T-helper 2 cell treated with Interferon-gamma antibody and Interleukin-4, amounts not matched to agents 100 ng/mL and 5 ng/mL, for 36 hours (primary cell): ENCODE results near the gene TMEM154. TPM values are rescaled to one million over a fixed set of nuclear protein-coding genes. Genes with fewer than 3 reads are reported as not detected.
"Not testable (repeated sequence)": the region's sequence is repeated elsewhere in the genome, so short reads cannot be mapped to it uniquely, and the experiment has no call there.

Experiments
- intact Hi-C: fragments of 100-400 bp; cut with micrococcal nuclease; formaldehyde crosslinking; loops from one replicate; pipeline ENCODE4 v1.15.1; 2023
- total RNA-seq: library from RNA; stranded (reverse); gene quantifications from 2 replicates; pipeline ENCODE4 v1.2.3, GENCODE V29; 2022

TMEM154 gene
- total RNA-seq, 1 donor from 2014 or later: 29.7 TPM

DNA sequence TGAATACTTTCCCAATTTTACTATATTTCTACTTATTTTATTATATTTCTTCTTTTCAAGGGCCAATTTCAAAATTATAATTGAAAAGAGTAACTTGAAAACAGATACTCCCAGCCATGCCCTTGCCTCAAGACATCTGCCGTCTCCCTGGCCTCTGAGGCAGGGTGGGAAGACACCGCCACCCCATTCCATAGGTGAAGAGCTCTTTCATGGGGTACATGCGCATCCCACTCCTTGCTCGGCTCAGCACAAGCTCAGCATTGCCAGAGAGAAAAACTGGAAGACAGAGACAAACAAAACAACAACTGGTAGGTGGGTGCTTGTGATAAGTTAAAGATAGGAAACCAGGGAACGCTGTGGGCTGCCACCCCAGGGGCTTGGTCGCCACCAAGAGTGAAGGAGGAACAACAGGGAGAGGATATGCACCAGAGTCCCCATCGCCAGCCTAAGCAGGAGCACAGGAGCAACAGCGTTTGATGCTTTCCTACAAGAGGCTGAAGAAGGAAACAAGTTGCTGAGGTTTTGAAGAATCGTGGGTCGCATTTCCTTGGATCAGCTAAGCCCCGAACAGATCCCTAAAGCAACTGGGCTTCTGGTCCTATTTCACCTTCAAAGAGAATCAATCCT, 11.3 kb downstream of the TMEM154 start:
- intact Hi-C loops: no loop called here

DNA sequence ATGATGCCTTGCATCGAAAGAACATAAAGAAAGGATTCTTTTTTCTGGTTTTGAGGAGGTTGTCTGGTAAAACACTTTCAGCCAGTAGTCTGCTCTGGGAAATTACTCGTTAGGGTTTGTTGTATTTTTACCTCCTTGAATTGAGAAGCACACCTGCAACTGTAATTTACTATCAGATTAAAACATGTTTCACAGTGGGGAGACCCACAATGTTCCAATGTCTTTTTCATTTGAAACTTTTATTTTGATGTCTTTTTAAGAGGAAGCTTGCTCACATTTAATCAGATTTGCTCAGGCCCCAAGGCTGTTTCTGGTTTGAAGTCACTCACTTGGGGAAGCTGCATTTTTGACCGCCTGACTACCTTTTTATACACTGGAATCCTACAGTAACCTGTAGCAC, 12.0 kb downstream of the TMEM154 start:
- intact Hi-C loops: no loop called here

DNA sequence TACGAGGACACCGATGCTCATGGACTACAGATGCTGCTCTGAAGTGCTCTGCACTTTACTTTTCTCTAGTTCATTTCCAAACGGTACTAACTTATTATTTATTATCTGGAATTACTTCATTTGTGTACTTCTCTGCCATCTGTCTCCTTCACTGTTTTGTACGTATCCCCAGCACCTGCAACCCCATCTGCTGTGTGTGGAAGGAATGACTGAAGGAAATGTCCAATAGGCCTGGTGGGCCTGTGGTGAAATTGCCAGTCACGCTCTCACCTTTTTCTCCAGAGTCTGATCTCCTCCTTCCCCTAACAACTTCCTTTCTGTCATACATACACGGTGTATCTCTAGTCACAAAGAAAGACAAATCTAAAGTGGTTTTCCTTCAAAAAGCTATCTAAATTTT, 12.9 kb downstream of the TMEM154 start:
- intact Hi-C loops: no loop called here

DNA sequence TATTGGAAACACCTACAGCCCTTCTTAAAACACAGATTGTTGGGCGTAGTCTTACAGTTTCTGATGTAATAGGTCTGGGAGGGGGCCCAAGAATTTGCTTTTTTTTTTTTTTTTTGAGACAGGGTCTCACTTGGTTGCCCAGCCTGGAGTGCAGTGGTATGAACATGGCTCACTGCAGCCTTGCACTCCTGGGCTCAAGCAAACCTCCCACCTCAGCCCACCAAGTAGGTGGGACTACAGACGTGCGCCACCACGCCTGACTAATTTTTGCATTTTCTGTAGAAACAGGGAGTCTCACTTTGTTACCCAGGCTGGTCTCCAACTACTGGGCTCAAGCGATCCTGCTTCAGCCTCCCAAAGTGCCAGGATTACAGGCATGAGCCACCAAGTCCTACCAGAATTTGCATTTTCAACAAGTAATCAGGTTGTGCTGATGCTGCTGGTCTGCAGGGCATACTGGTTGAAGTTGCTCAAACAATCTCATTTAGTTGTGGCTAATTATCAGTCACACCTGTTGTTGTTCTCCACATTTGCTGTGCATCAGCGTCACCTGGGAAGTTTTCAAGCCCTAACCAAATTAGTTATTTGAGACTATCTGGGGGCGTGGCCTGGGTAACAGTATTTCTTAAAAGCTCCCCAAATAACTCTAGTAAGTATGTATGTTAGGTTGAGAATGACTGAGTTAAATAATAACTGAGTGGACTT, 14.0 kb downstream of the TMEM154 start:
- intact Hi-C loops: no loop called here

DNA sequence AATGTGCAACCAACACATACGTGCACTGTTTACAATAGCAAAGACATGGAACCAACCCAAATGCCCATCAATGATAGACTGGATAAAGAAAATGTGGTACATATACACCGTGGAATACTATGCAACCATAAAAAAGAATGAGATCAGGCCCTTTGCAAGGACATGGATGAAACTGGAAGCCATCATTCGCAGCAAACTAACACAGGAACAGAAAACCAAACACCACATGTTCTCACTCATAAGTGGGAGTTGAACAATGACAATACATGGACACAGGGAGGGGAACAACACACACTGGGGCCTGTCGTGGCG, 15.8 kb downstream of the TMEM154 start:
- intact Hi-C loops: not testable (repeated sequence)

DNA sequence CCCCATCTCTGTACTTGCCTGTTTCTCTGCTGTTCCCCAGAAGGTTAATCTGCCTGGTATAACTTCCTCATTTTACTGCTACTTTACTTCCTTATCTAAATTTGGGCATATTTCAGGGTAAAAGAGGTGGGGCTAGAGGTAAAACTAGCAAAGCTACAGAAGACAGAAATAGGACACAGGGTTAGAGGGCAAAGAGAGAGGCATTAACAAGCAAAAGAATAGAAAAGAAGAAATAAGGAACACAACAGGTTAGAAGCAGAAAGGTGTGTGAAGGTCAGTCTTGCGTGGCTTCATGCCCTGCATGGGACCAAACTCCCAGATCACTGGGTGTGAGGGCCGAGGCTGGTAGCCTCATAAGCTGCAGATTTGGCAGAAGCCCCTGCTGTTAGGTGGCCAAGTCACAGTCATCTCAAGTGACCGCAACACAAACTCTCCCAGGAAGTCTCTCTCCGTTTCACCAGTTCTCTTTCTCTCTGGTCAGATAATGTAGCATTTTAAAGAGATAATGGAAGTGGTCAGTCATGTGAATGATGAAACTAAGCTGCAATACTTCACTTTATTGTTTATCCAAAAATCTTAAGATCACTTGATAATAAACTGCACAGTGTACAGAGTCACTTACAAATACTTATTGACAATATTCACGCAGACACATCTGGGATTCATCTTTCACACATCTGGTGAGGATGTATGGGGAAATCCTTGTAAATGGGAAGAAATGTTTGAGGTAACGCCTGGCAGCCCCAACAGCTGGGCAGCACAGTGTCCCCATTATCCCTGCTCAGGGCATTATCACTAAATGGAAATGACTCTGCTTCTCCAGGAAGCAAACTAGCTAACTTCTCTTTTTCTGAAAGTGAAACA, 16.4 kb downstream of the TMEM154 start:
- intact Hi-C loops: no loop called here

DNA sequence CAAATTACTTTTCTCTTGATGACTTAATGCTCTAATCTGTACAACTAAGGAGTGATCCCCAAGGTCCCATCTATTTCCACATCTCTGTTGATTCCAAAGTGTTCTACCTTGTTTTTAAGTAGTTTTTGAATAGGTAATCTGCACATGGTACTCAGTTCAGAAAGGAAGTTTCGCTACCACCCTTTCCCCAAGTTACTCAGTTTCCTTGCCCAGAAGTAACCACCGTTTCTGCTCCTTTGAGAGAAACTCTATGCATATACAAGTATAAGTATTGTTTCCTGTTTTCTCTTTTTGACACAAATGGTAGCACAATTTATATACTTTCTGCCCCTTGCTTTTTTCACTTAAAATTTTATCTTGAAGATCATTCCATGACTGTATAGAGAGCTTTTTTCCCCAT, 18.1 kb downstream of the TMEM154 start:
- intact Hi-C loops: no loop called here

DNA sequence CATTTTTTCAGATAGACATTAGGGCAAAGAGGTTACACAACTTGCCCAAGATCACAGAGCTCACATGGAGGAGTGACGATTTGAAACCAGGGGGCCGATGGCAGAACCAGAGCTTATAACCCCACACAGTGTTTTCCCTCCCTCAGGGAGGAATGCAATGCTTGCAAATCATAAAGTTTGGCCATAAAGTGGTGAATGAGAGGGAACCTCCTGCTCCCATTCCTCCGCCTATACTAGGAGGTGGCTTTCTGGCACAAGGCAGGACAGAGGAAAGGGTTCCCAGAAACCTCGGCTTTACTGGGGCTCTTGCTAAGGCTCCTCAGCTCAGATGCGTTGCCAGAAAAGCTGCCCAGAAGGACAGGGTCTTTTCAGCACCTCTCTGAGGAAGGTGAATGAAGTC, 19.3 kb downstream of the TMEM154 start:
- intact Hi-C loops: no loop called here

DNA sequence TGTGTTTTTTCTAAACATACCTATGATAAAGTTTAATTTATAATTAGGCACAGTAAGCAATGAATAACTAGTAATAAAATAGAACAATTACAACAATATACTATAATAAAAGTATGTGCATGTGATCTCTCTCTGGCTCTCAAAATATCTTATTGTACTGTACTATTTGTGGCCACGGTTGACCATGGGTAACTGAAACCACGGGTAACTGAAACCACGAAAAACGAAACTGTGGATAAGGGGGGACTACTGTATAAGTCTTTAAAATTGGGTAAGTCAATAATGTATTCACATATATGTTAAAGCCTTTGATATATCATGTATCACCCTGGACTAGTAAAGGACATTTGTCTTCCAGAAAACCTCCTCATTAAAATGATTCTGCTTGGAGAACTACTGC, 20.0 kb downstream of the TMEM154 start:
- intact Hi-C loops: no loop called here

DNA sequence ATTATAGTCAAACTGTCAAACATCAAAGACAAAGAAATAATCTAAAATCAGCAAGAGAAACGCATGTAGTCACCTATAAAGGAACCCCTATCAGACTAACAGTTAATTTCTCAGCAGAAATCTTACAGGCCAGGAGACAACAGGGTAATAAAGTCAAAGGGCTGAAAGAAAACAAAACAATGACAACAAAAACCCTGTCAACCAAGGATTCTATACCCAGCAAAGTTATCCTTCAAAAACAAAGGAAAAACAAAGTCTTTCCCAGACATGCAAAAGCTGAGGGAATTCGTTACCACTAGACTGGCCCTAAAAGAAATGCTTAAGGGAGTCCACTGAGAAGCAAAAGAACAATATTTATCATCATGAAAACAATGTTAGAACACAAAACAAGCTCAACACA, 22.1 kb downstream of the TMEM154 start:
- intact Hi-C loops: no loop called here

DNA sequence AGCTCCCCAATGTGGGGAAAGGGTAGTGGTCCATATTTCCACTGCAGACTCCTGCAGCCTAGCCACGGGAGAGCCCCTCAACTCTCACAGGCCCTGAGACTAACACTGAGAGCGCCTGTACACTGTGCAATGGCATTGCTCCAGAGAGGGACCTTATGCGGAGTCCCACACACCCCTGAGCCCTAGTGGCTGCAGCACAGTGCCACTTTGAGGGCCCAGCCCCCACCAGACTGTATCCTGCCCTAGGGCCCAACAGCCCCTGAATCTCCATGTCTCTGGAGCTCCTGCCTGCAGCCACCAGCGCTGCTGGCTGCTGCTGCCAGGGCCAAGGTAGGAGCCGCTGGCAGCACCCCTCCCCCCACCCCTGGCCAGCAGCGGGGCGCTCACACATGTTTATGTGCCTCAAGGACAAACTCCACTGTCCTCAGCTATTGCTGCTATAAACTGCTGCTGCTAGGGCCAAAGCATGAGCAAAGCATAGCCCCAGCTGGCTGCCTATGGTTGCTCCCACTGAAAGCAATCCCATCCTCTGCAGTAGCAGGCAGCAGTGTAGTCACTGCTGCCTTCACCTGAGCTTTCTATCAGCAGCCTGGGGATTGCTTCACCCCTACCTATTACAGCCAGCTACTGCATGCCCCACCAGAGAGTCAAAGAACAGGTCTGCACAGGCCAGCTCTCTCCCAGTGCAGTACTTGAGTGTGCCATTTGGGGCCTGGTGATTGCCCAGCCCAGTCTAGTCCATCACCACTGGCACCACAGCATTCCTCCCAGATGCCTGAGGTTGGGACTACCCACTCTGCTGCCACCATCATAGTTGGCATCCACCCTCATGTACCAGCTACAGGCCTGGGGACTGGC, 24.3 kb downstream of the TMEM154 start:
- intact Hi-C loops: no loop called here

DNA sequence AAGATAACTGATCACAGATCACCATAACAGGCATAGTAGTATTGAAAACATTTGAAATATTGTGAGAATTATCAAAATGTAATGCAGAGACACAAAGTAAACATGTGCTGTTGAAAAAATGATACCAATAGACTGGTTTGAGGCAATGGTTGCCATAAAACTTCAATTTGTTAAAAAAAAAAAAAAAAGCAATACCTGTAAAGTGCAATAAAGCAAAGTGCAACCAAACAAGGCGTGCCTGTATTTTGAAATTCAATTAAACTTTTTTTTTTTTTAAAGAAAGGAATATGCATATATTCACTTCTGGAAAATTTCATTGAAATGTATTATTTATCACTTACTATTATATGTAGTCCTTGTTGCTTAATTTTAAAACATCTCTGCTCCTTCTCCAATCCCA, 27.7 kb downstream of the TMEM154 start:
- intact Hi-C loops: no loop called here

DNA sequence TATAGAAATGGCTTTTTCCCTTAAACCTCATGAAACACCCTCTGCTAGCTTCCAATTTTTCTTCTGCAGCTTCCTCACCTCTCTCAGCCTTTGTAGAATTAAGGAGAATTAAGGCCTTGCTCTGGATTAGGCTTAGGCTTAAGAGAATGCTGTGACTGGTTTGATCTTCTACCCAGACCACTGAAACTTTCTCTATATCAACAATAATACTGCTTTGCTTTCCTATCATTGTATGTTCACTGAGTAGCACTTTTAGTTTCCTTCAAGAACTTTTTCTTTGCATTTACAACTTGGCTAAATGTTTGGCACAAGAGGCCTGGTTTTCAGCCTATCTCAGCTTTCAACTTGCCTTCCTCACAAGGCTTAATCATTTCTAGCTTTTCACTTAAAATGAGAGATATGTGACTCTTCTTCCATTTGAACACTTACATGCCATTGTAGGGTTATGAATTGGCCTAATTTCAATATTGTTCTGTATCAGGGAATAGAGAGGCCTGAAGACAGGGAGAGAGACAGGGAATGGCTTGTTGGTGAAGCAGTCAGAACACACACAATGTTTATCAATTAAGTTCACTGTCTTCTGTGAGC, 28.2 kb downstream of the TMEM154 start:
- intact Hi-C loops: no loop called here

DNA sequence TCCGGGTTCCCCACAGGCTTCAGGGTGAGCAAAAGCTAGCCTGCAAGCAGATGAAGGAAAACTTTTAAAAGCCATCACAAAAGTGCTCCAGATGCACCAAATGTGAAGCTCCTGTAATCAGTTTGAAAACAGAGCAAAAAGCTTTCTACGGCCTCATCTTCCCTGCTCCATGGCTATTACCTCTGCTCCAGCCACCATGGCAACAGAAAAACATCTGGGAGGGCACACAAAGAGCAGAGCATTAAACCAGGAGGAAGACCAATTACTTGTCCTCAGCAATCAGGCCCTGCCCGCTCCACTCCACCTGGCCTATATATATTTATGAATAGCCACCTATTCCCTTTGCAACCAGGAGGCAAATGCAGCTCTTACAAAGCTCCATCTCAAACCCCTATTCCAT, 33.6 kb downstream of the TMEM154 start:
- intact Hi-C loops: loop anchor here (10.0 kb wide), 1 partner anchor 111 kb away; the partner anchor contains the start of gene FBXW7

DNA sequence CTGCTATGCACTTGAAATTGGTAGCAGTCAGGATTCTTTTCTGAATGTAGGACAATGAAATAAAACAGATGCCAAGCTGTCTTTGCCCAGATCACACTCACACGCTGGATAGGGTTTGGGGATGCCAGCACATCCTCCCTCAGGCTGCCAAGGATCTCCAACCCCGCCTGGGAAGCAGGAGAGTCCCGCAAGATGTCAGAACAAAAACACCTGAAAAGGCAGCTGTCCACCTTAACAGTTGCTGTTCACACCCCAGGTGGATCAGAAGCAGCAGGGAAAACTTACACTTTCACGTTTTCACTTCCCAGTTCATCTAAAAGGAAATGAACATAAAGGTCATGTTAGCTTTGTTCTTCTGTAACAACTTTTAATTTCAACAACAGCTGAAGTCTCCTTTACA, 35.7 kb downstream of the TMEM154 start:
- intact Hi-C loops: loop anchor here (5.0 to 10.0 kb wide), 3 partner anchors 33 to 109 kb away; partner anchors contain the start of genes FBXW7 and TMEM154

DNA sequence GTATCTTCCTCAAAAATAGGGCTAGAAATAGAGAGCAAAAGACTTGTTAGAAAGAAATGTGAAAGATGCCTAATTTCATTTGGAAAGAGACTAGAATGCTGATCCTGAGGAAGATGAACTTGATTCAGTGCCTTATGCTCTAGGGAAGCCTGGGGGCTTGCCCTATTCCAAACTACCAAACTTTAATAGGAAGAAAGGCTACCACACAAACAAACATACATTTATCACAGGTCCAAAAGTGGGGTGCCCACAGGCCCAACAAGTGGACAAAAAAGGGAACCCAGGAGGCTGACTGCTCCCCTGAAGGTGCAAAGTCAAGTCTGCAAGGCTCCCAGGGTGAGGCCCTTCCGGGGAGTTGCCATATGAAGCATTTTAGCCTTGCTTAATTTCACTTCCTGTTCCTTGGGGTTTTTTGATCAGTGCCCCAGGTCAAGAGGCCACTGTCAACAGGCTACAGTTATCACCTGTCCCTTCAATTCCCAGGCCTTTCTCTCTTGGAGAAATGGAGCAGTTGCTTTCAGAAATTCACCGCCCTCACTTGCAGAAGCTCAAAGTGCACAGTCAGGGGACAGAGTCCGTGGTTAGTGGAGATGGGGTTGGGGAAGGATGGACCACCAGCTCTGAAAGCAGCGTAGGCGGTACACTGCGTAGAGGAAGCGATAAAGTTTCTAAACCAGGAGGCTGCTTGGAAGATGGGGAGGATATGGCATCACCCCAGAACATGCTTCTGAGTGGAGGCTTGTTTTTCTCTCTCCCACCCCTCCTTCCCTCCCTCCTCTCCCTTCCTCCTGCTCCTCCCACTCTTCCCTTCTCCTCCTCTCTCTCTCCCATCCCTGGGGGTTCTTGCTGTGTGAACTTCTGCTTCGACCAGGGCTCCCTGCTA, 36.4 kb downstream of the TMEM154 start:
- intact Hi-C loops: loop anchor here (5.0 to 10.0 kb wide), 3 partner anchors 34 to 109 kb away; partner anchors contain the start of genes FBXW7 and TMEM154

DNA sequence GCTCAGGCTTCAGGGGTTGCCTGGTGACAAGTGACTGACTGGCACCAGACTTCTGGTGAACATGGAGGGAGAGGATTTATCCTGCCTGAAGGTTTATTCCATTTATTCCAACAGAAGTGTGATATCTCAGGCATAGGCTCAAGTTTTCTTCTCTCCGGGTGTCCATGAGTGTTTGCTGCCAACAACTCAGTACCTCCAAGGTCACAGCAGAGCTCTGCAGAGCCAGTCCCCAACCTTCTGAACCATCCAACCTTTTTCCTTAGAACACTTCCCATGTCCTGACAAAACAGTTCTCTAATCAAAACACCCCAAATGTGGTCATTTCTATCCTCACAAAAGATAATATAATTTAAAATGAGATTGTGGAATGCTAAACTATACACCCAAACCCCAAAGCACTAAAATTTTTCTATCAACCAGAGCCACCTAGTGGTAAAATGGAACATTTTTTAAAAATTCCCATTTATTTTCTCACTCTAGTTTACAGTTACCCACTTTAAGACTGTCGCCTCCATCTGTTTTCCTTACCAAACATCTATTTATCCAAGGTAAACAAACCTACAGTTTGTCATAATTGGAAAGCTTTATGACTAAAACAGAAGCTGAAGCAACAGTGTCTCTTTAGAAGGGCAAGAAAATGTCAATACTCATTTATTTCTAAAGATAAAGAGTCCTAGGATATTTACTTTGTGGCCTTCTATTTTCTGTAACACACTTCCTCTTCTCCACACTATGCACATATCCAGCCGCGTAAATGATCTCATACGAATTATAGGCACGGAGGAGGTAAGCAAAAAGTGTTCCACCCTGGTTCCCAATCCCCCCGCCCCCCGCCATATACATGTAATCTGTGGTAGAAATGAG, 39.5 kb downstream of the TMEM154 start:
- intact Hi-C loops: loop anchor here (1.0 to 10.0 kb wide), 6 partner anchors 37 to 231 kb away; partner anchors contain the start of genes FBXW7 and TMEM154

DNA sequence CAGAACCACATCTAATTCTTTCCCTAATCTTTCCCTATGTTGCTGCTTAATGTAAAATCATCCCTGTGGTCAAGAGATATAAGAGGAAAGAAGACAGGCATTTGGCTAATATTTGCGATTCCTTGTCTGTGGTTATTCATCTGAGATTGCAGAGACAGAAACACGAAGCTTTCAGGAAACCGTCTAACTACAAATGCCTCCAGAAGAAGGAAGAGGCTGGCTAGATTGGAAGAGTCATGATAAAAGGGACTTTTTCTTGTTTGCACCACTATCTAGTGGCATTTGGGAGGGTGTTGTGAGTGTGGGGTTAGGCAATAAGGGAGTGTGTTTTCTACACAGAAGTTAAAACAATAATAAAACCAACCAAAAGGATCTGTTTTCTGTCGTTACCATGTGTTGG, 43.9 kb downstream of the TMEM154 start:
- intact Hi-C loops: no loop called here
